GM21825 (cell line): Measurements from ENCODE around the gene ATXN1.
"Not testable (repeated sequence)": the region's sequence is repeated elsewhere in the genome, so short reads cannot be mapped to it uniquely, and the experiment has no call there.

Source experiments
- ATAC-seq: cut with Tn5 transposase; IDR thresholded peaks from one replicate; pipeline ENCODE4 v1.9.1; 2021; ENCODE audit warnings: mild to moderate bottlenecking, moderate library complexity; ENCODE audit not compliant: unreplicated experiment

The ATXN1 gene

GRCh38 chr6:16406538-16406937 lies 354.7 kb downstream of the ATXN1 start:
- not testable (repeated sequence) for ATAC-seq

- ATAC-seq, result no peak
Observed at GRCh38 chr6:16405375-16405774, 355.9 kb downstream of the ATXN1 start.

- no peak for ATAC-seq
Observed at GRCh38 chr6:16404456-16404855, 356.8 kb downstream of the ATXN1 start.

GRCh38 chr6:16403831-16404230 lies 357.4 kb downstream of the ATXN1 start:
- no peak for ATAC-seq

GRCh38 chr6:16402581-16402900 lies 358.7 kb downstream of the ATXN1 start:
- no peak for ATAC-seq

- ATAC-seq, result no peak
Observed at GRCh38 chr6:16400248-16400760, 361.0 kb downstream of the ATXN1 start.

- ATAC-seq, result no peak
Observed at GRCh38 chr6:16399695-16400094, 361.6 kb downstream of the ATXN1 start.

GRCh38 chr6:16399158-16399557 lies 362.1 kb downstream of the ATXN1 start:
- no peak for ATAC-seq

- no peak for ATAC-seq
Observed at GRCh38 chr6:16398587-16398986, 362.7 kb downstream of the ATXN1 start.

GRCh38 chr6:16397623-16398022 lies 363.6 kb downstream of the ATXN1 start:
- no peak for ATAC-seq

GRCh38 chr6:16396497-16397319 lies 364.6 kb downstream of the ATXN1 start:
- no peak for ATAC-seq

GRCh38 chr6:16394632-16395031 lies 366.6 kb downstream of the ATXN1 start:
- no peak for ATAC-seq

- no peak for ATAC-seq
Observed at GRCh38 chr6:16393326-16393725, 367.9 kb downstream of the ATXN1 start.

GRCh38 chr6:16392010-16392409 lies 369.2 kb downstream of the ATXN1 start:
- ATAC-seq, result no peak

- ATAC-seq, result no peak
Observed at GRCh38 chr6:16391451-16391912, 369.8 kb downstream of the ATXN1 start.

- not testable (repeated sequence) for ATAC-seq
Observed at GRCh38 chr6:16390909-16391450, 370.3 kb downstream of the ATXN1 start.

- no peak for ATAC-seq
Observed at GRCh38 chr6:16389642-16390041, 371.6 kb downstream of the ATXN1 start.

GRCh38 chr6:16388488-16388887 lies 372.8 kb downstream of the ATXN1 start:
- no peak for ATAC-seq

- no peak for ATAC-seq
Observed at GRCh38 chr6:16386057-16386456, 375.2 kb downstream of the ATXN1 start.

GRCh38 chr6:16383607-16384206 lies 377.6 kb downstream of the ATXN1 start:
- ATAC-seq, result no peak

GRCh38 chr6:16381968-16382367 lies 379.3 kb downstream of the ATXN1 start:
- ATAC-seq, result not testable (repeated sequence)

GRCh38 chr6:16380220-16380809 lies 380.9 kb downstream of the ATXN1 start:
- no peak for ATAC-seq
